Thymus (tissue), 11 donors: ENCODE data around the gene BORA. TPM values are rescaled to one million over a fixed set of nuclear protein-coding genes. Genes with fewer than 3 reads are reported as not detected.
"Not testable (repeated sequence)": the region's sequence is repeated elsewhere in the genome, so short reads cannot be mapped to it uniquely, and the experiment has no call there.

Experiments used
- DNase-seq, 9 donors: peaks; one replicate each; pipeline ENCODE4 v3.0.0-alpha.2; 2013; ENCODE audit warnings: low spot score in 9 of 9, low read depth in 6 of 9, missing footprints in 1 of 9
- H3K27ac ChIP-seq, 2 donors: one replicate each; pipeline ENCODE4 v1.5.1; 2013; ENCODE audit warnings: control low read depth in 1 of 2, low read depth in 1 of 2, low read length in 1 of 2, mild to moderate bottlenecking in 1 of 2, moderate library complexity in 1 of 2
- H3K27me3 ChIP-seq, 2 donors: one replicate each; pipeline ENCODE4 v1.5.1; 2013; ENCODE audit warnings: low read length in 1 of 2; ENCODE audit not compliant: control insufficient read depth in 2 of 2, insufficient read depth in 1 of 2
- H3K36me3 ChIP-seq, 2 donors: one replicate each; pipeline ENCODE4 v1.5.1; 2013; ENCODE audit warnings: low read length in 1 of 2, mild to moderate bottlenecking in 1 of 2, moderate library complexity in 1 of 2; ENCODE audit not compliant: control insufficient read depth in 2 of 2, insufficient read depth in 2 of 2
- H3K4me1 ChIP-seq, 2 donors: one replicate each; pipeline ENCODE4 v1.5.1; 2013; ENCODE audit warnings: low read length in 2 of 2; ENCODE audit not compliant: control insufficient read depth in 2 of 2, insufficient read depth in 2 of 2
- H3K4me3 ChIP-seq, 2 donors: one replicate each; pipeline ENCODE4 v1.5.1; 2013; ENCODE audit warnings: low read length in 2 of 2, control low read depth in 1 of 2, mild to moderate bottlenecking in 1 of 2
- H3K9me3 ChIP-seq, 2 donors: one replicate each; pipeline ENCODE4 v1.5.1; 2013; ENCODE audit warnings: low read length in 1 of 2, mild to moderate bottlenecking in 1 of 2; ENCODE audit not compliant: control insufficient read depth in 2 of 2, insufficient read depth in 1 of 2
- WGBS: extraction: QIAGEN DNeasy Blood & Tissue Kit; methylation state at CpG from one replicate; pipeline ENCODE4 v1.1.7; 2013; 5-methylcytosine and 5-hydroxymethylcytosine counted together
- polyA plus RNA-seq: library from polyadenylated mRNA; stranded (reverse); fragments of 200-250 nt; gene quantifications from one replicate; pipeline ENCODE4 v1.2.3, GENCODE V29; 2013
- total RNA-seq: library from RNA; stranded (reverse); fragments of 120-200 nt; gene quantifications from one replicate; pipeline ENCODE4 v1.2.4, GENCODE V29; 2013
- donor health status: healthy.

BORA gene
- total and polyA plus RNA-seq, 2 donors, result 6.6 to 14.9 TPM

DNA sequence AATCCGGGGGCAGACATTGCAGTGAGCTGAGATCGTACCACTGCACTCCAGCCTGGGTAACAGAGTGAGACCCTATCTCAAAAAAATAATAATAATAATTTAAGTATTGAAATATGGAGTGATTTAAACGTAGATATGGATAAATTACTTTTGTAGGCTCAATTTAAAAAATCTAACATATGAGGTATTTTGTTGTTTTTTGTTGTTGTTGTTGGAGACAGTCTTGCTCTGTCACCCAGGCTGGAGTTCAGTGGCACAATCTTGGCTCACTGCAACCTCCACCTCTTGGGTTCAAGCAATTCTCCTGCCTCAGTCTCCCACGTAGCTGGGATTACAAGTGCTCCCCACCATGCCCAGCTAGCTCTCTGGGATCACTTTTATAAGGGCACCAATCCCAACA, 57.0 kb downstream of the BORA start:
- DNase-seq, H3K9me3 ChIP-seq, H3K4me3 ChIP-seq, H3K27ac ChIP-seq, H3K4me1 ChIP-seq, H3K27me3 ChIP-seq: not testable (repeated sequence)
- H3K36me3 ChIP-seq, result peaks cover 3 to 15% of the 10 kb centered on the region in 2 donors
- WGBS, result 99% methylated on average over 4 of the region's 4 CpGs

GRCh38 chr13:72788831-72789230, 61.1 kb downstream of the BORA start:
- no peak overlapping the region for H3K4me3 ChIP-seq
- H3K36me3 ChIP-seq, result peaks cover 16 to 36% of the 10 kb centered on the region in 2 donors
- DNase-seq, result no peak
- no peaks in the 10 kb centered on the region for H3K4me1 ChIP-seq
- WGBS, result 88% methylated on average over 1 of the region's 1 CpG
- no peaks in the 10 kb centered on the region for H3K9me3 ChIP-seq
- H3K27me3 ChIP-seq, result no peaks in the 10 kb centered on the region
- no peak overlapping the region for H3K27ac ChIP-seq

GRCh38 chr13:72792640-72793039, 64.9 kb downstream of the BORA start:
- Histone ChIP-seq H3K4me1 (no peaks in the 10 kb centered on the region), H3K27ac (no peak overlapping the region), H3K4me3 (no peak overlapping the region), H3K36me3 (peaks cover 19 to 54% of the 10 kb centered on the region in 2 donors), H3K9me3 (no peaks in the 10 kb centered on the region), H3K27me3 (no peaks in the 10 kb centered on the region)
- DNase-seq, result no peak
- 96% methylated on average over 2 of the region's 2 CpGs for WGBS

DNA sequence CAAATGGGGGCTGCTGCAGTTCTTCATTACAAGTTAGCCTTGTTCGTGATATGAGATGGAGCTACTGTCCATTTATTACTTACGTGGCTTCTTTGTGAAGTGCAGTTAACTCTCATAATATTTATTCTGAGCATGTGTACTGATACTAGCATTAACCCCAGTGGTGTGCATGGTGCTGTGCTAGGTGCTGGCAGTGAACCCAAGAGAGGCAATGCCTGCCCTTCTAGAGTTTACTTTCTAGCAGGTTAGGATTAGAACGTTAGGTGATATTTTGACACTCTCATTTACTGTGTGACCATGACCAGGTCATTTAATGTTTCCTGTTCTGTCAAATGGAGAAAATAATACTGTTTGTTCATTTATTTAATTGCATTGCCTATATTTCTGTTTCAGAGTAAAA, 71.1 kb downstream of the BORA start:
- H3K4me3 ChIP-seq, result no peak overlapping the region
- WGBS, result 66% methylated on average over 3 of the region's 3 CpGs
- peaks cover 6 to 54% of the 10 kb centered on the region in 2 donors for H3K36me3 ChIP-seq
- no peaks in the 10 kb centered on the region for H3K4me1 ChIP-seq
- DNase-seq, result no peak
- no peaks in the 10 kb centered on the region for H3K9me3 ChIP-seq
- H3K27ac ChIP-seq, result no peak overlapping the region
- no peaks in the 10 kb centered on the region for H3K27me3 ChIP-seq

DNA sequence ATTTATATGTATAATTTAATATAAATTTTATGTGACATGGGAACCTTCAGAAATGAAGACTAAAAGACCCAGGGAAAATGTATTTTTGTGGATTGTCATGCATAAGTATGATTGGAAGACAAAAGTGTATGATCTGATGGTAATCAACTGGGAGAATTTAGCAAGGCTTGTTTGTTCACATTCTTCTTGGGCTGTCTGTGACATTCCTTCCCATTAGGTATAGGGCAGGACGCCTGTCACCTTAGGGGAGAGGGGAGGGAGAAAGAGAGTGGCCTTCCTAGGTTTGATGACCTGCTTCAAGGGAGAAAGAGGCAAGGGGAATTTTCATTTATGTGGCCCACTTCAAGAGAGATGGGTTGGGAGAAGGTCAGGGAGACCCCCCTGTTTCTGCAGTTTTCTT, 76.6 kb downstream of the BORA start:
- Histone ChIP-seq H3K27ac (no peak overlapping the region), H3K36me3 (peaks cover 0 to 19% of the 10 kb centered on the region in 2 donors), H3K9me3 (no peaks in the 10 kb centered on the region), H3K27me3 (no peaks in the 10 kb centered on the region), H3K4me3 (no peak overlapping the region), H3K4me1 (no peaks in the 10 kb centered on the region)
- 97% methylated on average over 1 of the region's 1 CpG for WGBS
- DNase-seq, result no peak

Other genes with a start within 250 kb of the BORA start
- gene MZT1, start 294 bp upstream of the BORA start, total RNA-seq, result 9.6 TPM
- gene MZT1, start 294 bp upstream of the BORA start, polyA plus RNA-seq, result 18.6 TPM
- 31.1 TPM for gene DIS3, start 54.0 kb downstream of the BORA start, total RNA-seq
- gene DIS3, start 54.0 kb downstream of the BORA start, polyA plus RNA-seq, result 17.0 TPM
- 31.1 TPM for gene PIBF1, start 54.2 kb downstream of the BORA start, total RNA-seq
- gene PIBF1, start 54.2 kb downstream of the BORA start, polyA plus RNA-seq, result 26.0 TPM